Stomach (tissue), 4 donors: ENCODE measurements around the gene COL19A1.

Experiments used
- CTCF ChIP-seq, 7 experiments: fragments of 450-650 bp in 4 of 7; fragments of 200-600 bp in 3 of 7; sonication (generic) in 3 of 7; IDR thresholded peaks; one replicate each; pipeline ENCODE4 v1.5.1; 2016 to 2019; ENCODE audit warnings: antibody characterized with exemption in 7 of 7, control low read depth in 2 of 7, mild to moderate bottlenecking in 1 of 7
- EP300 ChIP-seq: sonication (generic); formaldehyde crosslinking; IDR thresholded peaks from one replicate; pipeline ENCODE4 v1.6.1; 2017; ENCODE audit warnings: antibody characterized with exemption
- POLR2A ChIP-seq, 4 donors: fragments of 450-650 bp; IDR thresholded peaks; one replicate each; pipeline ENCODE4 v1.6.1; 2016; ENCODE audit warnings: antibody characterized with exemption in 4 of 4, control low read depth in 2 of 4, mild to moderate bottlenecking in 1 of 4, moderate library complexity in 1 of 4
- POLR2AphosphoS5 ChIP-seq, 3 donors: sonication (generic); formaldehyde crosslinking; IDR thresholded peaks; one replicate each; pipeline ENCODE4 v1.6.1; 2016; ENCODE audit warnings: antibody characterized with exemption in 3 of 3

GRCh38 chr6:69926745-69927144 is 60.4 kb downstream of the COL19A1 start:
- TF ChIP-seq POLR2A (IDR thresholded peaks at IDR 0.05): no peak
- TF ChIP-seq CTCF (IDR thresholded peaks at IDR 0.05): no peak
- TF ChIP-seq POLR2AphosphoS5 (IDR thresholded peaks at IDR 0.05): no peak
- TF ChIP-seq EP300: no peak
